GM20000 (cell line): ENCODE data around the gene TMPRSS11A.

ENCODE experiments used
- DNase-seq: peaks from one replicate; pipeline ENCODE4 v3.0.0; 2012; ENCODE audit warnings: low spot score
- TF ChIP-seq, protein P1 (sequence below): IDR thresholded peaks from 2 replicates; pipeline ENCODE4 v1.5.1; 2012; ENCODE audit warnings: mild to moderate bottlenecking, control low read depth; ENCODE audit errors: extremely low read depth, missing control alignments

TMPRSS11A gene

DNA sequence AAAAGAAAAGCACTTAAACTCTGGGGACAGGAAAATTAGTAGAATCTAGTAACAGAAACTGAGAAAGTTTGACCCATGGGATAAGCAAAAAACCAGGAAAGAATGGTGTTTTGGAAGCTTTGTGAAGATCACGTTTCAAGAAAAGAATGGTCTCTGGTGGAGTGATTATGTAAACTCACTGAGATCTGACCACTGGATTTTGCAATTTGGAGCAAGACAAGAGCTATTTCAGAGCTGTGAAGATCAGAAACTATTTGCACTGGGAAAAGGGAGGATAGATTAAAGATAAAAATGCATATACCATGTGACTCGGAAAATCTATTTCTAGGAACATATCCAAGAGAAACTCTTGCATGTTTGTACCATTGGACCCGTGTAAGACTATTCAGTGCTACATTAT is 83.8 kb downstream of the TMPRSS11A start:
- TF ChIP-seq, protein P1, sequence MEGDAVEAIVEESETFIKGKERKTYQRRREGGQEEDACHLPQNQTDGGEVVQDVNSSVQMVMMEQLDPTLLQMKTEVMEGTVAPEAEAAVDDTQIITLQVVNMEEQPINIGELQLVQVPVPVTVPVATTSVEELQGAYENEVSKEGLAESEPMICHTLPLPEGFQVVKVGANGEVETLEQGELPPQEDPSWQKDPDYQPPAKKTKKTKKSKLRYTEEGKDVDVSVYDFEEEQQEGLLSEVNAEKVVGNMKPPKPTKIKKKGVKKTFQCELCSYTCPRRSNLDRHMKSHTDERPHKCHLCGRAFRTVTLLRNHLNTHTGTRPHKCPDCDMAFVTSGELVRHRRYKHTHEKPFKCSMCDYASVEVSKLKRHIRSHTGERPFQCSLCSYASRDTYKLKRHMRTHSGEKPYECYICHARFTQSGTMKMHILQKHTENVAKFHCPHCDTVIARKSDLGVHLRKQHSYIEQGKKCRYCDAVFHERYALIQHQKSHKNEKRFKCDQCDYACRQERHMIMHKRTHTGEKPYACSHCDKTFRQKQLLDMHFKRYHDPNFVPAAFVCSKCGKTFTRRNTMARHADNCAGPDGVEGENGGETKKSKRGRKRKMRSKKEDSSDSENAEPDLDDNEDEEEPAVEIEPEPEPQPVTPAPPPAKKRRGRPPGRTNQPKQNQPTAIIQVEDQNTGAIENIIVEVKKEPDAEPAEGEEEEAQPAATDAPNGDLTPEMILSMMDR = no peak
- no peak for DNase-seq

DNA sequence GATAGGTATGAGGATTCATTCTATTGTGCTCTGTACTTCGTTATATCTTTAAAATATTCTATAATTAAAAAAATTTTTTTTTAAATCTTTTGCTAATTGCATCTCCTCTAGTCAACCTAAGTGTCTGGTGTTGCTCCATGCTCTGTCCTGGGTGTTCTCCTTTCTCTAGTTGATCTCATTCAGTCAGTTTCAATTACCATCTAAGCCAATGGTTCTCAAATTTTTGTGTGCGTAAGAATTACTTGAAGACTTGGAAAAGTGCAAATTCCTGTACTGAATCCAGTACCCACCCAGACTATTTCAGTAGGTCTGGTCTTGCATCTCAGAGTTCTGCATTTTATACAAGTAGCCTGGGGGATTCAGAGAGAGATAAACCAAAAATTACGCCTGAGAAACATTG is 86.2 kb downstream of the TMPRSS11A start:
- no peak for DNase-seq
- TF ChIP-seq, protein P1 = no peak

DNA sequence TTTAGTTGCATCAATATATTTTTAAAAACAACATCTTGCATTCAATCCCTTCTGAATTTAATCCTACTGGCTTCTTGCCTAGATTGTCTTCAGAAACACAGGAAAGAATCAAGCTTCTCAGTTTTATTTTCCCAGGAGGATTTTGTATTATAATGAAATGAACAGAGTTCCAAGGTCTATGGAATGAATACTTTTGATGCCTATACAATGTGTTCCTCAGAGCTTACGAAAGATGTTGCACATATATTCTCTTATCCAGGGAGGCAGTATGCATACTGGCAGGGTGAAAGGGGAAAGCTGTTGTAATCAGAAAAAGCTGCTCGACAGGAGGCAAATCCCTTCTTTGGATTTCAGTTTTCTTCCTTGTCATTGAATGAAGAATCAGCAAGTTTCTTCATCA is 88.3 kb downstream of the TMPRSS11A start:
- TF ChIP-seq, protein P1 = no peak
- DNase-seq = no peak

DNA sequence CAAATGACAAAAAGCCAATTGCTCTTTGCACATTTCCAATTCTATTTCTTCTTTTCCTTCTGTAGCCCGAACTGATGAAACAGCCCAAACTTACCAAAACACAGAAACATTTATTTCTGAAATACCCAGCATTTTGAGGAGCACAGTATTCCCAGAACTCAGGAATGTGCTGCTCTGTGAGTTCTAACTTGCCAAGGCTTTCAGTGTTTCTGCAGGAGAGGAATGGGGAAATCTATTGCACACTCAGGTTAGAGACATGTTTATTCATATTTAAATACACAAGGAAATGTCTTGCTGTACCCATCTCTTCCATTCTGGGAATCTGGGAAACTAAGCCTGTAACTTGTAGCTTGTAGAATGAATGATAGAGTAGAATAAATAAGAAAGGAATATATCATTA is 90.2 kb downstream of the TMPRSS11A start:
- no peak for DNase-seq
- TF ChIP-seq, protein P1 = no peak

DNA sequence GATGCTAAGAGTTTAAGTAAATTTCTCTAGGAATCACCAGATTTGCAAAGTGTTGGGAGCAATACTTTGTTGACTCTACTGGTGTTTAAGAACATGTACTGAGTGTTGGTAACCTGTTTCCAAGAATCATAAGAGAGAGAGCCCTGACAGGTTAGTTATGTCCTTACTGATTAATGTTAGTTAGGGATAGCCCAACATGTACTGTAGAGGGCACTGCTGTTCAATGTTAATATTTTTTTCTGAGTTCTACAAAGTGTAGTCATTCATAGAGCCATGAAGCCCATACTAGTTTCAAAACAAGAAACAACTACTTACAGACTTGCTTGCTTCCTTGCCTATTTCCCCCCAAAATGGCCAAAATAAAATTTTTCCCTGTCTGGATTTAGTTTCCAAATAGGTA is 91.4 kb downstream of the TMPRSS11A start:
- peak; percentile 32 for DNase-seq
- TF ChIP-seq, protein P1 = peak; percentile 25

DNA sequence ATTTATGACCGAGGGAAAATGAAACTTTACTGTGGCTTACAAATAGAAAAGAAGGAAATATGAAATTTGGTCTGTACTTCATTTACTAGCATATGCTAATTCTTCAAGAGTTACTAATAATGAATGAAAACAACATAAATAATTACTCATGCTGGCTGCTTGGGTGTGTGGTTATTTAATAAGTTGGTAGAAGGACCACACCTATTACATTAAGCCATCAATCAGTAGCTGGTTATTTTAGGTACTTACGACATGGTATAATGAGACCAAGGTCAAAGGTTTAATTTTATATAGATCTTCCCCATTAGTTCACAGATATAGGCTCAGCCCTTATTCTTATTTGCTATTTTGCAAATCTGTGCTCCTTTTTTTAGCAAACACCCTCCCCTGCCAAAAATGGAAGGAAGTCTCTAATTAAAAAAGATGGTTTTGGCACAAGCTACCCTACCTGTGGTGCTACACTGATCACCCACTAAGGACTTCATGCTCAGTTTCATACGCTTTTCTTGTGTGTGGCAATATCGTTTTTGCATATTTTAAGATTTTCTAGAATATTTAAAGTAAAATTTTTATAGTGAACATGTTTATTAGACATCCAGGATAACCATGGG is 93.6 kb downstream of the TMPRSS11A start:
- TF ChIP-seq, protein P1 = no peak
- DNase-seq = no peak

DNA sequence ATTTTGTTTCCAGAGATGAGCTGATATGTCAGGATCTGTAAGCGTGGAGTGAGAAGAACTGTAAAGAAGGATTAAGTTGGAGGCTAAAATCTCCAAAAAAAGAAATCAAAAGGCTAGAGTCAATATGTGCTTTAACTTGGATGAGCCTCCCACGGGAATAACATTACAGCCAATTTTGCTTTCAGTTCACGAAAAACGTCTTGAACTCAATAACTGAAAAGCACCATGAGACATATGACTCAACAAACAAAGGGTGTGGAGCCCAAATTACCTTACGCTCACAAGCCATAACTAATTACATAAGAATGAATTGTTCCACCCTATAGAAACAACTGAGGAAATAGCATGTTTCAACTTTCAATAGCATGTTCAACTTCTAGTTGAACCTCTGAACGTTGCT is 101.8 kb downstream of the TMPRSS11A start:
- TF ChIP-seq, protein P1 = no peak
- DNase-seq = peak; percentile 5
